HG03558 (cell line): Measurements from ENCODE around the gene NTSR1.

Source experiments
- ATAC-seq: cut with Tn5 transposase; IDR thresholded peaks from one replicate; pipeline ENCODE4 v1.9.1; 2021; ENCODE audit warnings: moderate number of reproducible peaks; ENCODE audit not compliant: unreplicated experiment; ENCODE audit errors: extremely low read depth

Gene NTSR1

GRCh38 chr20:62723768-62724450 lies 15.3 kb downstream of the NTSR1 start:
- ATAC-seq, result no peak

DNA sequence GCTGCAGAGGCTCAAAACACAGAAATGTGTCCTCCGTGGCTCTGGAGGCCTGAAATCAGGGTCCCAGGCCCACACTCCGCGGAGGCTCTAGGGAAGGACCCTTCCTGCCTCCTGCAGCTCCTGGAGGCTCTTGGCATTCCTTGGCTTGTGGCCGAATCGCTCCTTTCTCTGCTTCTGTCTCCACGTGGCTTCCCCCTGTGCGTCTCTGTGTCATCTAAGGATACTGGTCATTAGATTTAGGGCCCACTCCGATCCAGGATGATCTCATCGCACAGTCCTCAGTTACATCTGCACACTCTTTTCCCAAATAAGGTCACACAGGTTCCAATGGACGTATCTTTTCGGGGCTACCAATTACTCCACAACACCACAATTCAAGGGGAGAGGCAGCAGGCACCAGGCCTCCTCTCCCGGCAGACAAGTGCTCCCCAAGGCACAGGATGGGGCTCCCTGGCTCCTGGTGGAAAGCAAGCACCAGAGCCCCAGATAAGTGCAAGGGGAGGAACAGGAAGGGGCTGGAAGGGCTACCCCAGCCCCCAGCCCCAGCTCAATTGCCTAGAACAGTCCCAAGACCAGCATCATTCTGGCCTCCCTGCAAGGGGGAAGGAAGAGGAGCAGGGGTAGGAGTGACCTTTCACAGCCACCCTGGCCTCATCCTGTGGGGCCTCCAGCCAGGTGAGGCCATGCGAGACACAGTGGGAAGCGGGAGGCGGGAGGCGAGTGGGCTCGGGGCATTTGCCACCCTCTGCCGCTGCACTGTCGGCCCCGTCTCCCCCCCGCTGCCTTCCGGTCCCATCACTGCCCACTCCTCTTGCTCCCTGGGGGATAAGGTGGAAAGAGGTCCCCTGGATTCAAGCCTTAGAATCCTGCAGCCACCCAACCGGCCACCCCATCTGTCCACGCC lies 16.3 kb downstream of the NTSR1 start:
- ATAC-seq, result no peak

GRCh38 chr20:62725596-62726268 lies 17.1 kb downstream of the NTSR1 start:
- ATAC-seq, result no peak

DNA sequence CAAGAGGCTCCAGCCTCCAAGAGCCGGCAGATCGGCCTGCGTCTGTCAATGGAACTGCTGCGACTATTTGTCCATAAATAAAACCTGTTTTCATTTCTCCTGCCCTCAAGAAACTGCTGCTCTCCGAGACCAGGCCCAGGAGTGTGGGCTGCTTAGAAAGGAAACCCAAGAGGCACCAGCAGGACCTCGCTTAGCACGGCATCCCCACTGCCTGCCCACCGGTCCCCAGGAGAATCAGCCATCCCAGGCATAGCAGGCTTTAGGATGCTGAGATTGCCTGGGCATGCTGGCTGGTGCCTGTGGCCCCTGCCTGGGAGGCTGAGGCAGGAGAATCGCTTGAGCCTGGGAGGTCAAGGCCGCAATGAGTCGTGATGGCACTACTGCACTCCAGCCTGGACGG lies 17.6 kb downstream of the NTSR1 start:
- ATAC-seq, result no peak

DNA sequence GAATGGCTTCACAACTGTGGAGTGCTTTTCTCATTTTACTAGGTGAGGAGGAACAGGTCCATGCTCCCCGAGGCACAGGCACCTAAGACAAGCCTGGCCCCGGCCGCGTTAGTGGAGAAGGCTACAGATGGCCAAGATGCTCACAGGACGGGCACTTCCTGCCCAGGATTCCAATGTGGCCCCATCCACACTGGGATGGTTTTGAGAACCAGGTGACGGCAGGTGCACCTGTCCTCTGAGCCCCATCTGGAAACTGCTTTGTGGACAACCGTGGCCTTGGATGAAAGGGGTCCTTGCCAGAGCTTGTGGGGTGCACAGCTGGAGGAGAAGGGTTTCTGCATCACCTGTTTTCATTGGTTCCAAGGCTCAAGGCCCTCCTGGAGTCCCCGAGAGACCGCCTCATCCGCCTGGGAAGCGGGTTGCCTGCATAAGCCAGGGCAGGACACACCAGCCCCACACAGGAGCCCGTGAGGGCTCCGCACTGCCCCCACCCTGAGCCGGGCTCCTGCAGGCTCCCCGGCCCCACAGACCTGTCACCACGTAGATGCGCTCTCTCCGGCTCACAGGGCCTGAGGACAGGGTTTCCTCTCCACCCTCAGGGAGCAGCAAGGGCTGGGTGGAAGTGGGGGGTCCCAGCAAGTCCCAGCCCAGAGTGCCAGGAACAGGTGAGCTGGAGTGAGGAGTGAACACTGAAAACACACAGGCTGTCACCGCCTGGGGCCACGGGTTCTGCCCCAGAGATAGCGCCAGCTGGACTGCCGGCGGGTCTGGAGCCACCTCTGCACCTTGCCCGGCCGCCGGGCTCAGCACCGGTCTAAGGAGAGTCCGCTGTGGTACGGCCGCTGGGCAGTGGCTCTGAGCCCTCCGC lies 18.3 kb downstream of the NTSR1 start:
- ATAC-seq, result no peak

DNA sequence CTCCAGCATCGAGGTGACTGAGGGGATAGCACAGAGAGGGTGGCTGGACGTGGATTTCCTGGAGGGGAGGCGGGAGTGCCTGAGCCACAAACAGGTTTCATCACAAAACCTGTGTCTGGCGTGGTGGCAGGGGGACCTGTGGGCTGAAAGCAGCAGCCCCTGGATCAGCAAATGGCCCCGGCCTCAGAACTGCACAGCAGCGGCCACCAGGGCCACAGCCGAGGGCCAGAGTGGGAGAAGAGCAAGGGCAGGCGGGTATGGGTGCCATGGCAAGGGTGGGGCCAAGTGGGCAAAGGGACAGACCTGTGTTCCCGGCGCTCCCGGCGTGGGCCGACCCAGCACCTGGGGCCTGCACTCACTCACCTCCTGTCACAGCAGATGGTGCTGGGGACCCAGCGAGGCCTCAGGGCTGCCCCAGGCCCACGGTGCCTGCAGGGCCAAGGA lies 19.0 kb downstream of the NTSR1 start:
- no peak for ATAC-seq

DNA sequence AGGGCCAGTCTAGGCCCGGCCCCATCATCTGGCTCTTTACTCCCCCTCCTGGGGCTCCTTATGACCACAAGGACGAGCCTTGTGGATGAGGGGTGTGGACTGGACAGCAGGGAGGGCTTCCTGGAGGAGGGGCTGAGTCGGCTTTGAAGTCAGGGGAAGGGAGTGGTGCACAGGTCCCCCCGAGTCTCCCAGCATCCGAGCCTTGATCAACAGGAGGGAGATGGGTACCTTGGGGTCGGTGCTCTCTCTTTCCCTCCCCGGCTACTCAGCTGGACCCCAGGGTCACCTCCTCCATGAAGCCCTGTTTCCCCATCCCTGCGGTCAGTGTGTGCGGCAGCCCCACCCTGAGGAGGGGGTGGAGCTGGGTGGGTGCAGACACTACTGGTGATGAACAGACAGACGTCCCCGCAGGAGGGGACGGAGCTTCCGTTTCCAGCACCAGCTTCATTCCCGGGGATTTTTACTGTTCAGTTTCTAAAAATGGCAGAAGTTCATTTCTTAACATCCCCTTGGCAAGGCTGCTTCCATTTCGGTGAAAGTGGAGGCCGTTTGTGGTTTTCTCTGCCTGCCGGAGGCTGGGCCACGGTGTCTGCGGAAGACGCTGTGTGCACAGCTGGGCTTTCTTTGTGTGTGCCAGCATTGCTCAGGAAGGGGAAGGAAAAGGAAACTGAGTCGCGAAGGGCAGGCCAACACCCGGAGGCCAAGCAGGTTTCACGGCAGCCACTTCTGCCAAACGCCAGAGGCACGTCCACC lies 19.6 kb downstream of the NTSR1 start:
- ATAC-seq, result no peak

DNA sequence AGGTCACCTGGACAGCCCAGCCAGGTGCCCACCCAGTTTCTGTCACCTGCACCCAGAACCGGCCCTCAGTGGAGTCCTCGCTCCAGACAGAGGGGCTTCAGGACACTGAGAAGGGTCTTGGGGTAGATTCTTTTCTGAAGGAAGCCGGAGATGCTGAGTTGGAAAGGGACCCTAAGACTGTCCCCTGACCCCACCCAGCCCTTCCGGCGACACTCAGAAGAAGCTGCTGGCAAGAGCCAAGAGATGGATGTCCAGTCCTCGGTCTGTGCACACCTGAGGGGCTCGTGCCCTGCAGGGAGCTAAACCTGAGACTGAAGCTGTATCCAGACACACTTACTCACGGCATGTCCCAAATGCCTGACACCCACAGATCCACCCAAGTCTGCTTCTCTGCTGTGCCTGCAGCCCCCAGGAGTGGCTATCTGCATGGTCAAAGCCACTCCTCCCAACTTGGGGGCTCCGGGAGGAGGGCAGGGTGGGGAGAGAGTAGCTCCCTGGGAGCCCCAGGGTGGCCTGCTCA lies 20.2 kb downstream of the NTSR1 start:
- ATAC-seq, result no peak

DNA sequence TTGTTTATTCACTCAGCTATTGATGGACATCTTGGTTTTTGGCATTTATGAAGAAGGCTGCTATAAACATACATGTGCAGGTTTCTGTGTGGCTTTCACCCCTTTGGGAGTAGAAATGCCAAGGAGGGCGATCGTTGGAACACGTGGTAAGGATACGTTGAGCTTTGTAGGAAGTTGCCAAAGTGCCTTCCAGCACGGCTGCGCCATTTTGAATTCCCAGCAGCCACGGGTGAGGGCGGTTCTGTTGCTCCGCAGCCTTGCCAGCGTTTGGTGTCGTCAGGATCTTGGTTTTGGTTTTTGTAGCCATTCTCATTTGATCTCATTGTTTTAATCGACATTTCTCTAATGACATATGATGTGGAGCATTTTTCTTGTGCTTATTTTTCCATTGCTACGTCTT lies 21.8 kb downstream of the NTSR1 start:
- ATAC-seq, result no peak

DNA sequence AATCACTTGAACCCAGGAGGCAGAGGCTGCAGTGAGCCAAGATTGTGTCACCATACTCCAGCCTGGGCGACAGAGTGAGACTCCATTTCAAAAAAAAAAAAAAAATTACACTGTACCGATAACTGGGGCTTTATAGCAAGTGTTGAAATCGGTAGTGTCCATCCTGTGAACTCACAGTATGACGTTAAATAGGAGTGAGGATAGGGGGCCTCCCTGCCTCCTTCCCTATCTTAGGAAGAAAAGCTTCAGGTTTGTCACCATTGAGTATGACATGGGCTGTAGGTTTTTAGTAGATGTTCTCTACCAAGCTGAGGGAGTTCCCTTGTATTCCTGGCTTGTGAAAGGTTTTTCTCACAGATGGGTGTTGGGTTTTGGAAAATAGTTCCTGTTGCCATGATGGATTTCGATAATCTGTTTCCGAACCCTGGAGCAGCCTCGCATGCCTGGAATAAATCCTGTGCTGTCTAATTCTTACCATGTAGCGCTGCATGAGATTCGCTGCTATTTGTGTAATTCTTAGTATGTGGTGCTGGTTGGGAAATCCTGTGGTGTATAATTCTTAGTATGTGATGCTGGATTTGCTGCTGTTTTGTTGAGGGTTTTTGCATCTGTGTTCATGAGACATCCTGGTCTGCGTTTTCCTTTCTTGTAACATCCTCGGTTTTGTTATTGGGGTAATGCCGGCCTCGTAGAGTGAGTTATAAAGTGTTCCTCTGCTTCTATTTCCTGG lies 23.6 kb downstream of the NTSR1 start:
- ATAC-seq, result no peak

- ATAC-seq, result no peak
Observed at GRCh38 chr20:62732842-62733525, 24.3 kb downstream of the NTSR1 start.

- no peak for ATAC-seq
Observed at GRCh38 chr20:62733526-62733842, 24.8 kb downstream of the NTSR1 start.

GRCh38 chr20:62733891-62734290 lies 25.3 kb downstream of the NTSR1 start:
- ATAC-seq, result no peak

- ATAC-seq, result no peak
Observed at GRCh38 chr20:62734326-62734725, 25.7 kb downstream of the NTSR1 start.

- ATAC-seq, result no peak
Observed at GRCh38 chr20:62734881-62735280, 26.2 kb downstream of the NTSR1 start.

DNA sequence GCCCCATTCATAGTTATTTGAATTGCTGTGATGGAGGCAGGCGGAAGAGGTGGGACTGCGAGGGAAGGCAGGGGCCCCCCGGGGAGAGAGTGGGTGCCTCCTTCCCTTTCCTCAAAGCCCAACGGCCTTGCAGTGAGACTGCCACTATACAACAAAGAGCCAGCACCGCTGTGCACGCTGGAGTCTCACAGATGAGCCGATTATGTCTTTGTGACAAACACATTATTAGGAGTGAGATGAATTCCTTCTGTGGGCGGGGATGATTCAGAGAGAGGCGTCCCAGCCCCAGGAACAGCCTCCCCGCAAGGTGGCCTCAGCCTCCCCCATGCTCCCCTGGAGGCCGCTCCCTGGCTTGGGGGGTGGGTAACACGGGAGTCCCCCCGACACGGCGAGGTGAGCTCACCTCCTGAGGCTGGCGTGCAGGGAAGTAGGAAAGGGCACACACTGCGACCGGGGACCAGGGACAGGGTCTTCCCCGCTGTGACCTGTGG lies 26.7 kb downstream of the NTSR1 start:
- ATAC-seq, result no peak

- no peak for ATAC-seq
Observed at GRCh38 chr20:62736026-62736406, 27.4 kb downstream of the NTSR1 start.
